NK-92 treated with Interleukin-12 subunit alpha and Interleukin-12 subunit beta, amount 100 ng/mL, for 24 hours (cell line): ENCODE data around the gene NSMCE4A.
"Not testable (repeated sequence)": the region's sequence is repeated elsewhere in the genome, so short reads cannot be mapped to it uniquely, and the experiment has no call there.

ENCODE experiments used
- DNase-seq: peaks from one replicate; lab custom pipeline; 2025; lab: John Stamatoyannopoulos, UW

Gene NSMCE4A, protein sequence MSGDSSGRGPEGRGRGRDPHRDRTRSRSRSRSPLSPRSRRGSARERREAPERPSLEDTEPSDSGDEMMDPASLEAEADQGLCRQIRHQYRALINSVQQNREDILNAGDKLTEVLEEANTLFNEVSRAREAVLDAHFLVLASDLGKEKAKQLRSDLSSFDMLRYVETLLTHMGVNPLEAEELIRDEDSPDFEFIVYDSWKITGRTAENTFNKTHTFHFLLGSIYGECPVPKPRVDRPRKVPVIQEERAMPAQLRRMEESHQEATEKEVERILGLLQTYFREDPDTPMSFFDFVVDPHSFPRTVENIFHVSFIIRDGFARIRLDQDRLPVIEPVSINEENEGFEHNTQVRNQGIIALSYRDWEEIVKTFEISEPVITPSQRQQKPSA

DNA sequence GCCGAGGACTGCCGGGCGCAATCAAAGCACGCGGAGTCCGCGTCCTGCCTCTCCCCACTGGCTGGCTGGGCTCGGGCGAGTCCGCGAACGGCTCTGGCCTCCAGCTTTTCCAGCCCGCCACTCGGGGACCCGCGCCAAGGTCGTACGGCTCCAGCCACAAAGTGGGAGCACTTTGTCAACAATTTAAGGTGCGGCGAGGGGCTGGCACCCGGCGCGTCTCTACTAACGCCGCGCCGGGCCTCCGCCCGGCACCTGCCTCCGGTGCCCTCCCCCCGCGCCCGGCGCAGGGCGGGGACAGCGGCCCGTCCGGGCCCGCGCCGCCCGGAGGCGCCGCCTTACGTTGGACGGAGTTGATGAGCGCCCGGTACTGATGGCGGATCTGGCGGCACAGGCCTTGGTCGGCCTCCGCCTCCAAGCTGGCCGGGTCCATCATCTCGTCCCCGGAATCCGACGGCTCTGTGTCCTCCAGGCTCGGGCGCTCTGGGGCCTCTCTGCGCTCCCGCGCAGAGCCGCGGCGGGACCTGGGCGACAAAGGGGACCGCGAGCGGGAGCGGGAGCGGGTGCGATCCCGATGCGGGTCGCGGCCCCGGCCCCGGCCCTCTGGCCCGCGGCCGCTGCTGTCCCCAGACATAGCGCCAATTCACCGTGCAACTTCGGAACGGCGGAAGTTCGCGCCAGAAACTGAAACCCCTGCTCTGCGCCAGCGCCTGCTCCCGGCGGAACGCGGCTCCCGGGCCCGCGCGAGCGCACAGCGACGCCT, at the start of gene NSMCE4A:
TSS of gene NSMCE4A (minus strand) at position 683 of the 760 bp plus-strand sequence. CDS start at position 631, 52 bp downstream.
- DNase-seq = peak; percentile 46

DNA sequence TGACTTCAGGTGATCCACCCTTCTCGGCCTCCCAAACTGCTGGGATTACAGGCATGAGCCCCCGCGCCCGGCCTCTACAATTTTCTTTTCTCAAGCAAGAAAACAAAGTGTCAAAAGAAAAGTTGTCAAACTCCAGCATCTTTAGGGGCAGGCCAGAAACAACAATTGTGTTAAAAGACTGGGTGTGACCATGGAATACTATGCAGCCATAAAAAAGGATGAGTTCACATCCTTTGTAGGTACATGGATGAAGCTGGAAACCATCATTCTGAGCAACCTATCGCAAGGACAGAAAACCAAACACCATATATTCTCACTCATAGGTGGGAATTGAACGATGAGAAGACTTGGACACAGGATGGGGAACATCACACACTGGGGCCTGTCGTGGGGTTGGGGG, 48.2 kb upstream of the NSMCE4A start:
- DNase-seq = not testable (repeated sequence)

DNA sequence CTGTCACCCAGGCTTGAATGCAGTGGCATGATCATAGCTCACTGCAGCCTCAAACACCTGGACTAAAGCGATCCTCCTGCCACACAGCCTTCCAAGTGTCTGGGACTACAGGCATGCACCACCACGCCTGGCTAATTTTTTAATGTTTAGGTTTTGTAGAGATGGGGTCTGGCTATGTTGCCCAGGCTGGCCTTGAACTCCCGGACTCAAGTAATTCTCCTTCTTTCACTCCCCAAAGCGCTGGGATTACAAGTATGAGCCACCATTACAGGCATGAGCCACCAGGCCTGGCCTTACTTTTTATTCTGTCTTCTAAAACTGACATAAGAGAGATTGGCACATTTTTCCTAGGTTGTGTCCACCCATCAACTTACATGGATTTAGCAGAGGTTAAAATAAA, 47.3 kb upstream of the NSMCE4A start:
- DNase-seq = no peak

DNA sequence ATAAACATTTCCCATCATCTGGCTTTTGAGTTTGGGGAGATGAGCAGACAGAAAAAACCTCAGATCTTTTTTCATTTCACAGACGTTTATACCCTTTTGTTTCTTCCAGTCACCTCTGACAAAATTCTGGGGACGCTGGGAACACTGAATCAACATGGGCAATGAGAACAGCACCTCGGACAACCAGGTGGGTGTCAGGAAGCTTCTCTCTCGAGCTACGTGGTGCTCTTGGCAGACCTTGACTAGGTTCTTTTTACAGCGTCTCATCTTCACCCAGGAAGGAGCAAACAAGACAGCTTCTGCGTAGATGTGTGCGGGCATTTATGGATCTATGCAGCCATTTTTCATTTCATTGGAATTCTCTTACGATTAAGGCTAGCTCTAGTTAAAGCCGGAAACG, 46.8 kb upstream of the NSMCE4A start:
- DNase-seq = no peak

DNA sequence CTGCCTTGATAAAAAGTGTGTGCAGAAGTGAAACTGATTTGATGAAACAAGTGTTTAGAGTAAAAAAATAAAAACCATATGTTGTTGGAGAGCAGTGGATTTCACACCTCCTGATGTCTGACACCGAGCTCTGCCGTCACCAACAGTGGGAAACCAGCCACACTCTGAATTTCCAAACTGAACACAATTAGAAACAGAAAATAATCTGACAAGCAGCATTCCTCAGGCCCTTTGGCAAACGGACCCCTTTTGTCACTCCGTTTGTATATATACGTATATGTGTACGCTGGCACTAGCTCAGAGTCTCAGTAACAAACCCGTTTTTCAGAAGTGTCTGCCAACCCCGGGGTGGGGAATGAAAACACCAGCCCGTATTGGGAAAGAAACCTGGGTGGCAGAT, 46.4 kb upstream of the NSMCE4A start:
- no peak for DNase-seq

DNA sequence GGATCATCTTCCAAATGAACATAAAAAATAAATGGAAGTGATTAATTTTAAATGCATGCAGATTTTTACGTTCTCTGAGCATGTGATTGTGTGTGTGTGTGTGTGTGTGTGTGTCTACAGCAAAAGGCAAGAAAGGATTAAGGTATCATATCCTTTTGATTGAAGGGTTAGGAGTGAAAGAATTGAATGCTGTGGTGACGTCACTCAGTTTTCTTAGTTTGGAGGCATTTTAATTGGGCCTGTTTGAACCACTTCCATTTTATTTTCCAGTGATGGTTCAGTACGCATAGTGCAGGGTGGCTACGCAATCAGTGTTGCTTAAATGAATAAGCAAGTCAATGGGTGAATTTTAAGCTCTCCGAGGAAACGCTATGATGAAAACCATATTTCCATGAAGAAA, 45.2 kb upstream of the NSMCE4A start:
- no peak for DNase-seq

DNA sequence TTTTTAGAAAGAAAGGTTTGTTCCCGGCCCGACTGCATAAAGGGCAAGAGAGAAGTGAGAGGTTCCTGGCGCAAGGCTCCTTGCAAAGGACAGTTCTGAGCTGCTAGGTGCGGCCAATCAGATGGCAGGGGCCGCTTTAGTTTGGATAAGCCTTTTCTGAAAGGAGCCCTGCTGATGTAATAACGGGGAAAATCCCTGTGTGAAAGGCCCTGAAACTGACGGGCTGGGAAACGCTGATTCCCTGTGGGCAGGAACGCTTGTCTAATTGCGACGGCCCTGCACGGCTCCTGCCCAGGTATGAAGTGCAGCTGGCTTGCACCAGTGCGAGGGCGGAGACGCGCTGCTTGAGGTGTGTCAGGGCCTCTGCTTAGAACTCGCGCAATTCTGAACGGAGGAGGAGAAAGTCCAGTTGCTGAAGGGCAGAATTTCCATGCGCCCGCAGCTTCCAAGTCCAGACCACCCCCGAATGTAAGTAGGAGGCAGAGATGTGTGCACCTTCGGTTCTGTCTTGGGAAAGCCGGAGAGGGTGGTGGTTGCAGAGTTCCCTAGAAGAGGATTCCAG, 44.5 kb upstream of the NSMCE4A start:
- no peak for DNase-seq

DNA sequence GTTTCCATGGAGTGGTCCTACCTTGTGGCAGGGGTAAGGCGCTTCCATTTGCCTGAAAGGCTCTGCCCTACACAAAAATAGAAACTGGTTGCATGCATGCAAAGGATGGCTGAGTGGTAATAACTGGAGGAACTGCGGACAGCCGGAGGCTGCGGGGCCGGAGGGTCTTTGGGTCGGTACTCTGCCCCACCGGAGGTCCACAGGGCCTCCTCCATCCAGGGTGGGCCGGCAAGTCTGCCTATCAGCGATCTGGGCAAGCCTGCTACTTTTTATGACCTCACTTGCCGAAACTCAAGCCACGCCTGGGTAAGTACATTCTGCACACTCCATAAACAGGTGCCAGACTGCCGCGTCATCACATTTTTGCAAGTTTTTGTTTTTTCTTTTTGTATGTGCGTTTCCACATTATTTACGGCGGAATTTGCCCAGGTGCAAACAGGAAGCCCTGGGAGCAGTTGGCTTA, 44.0 kb upstream of the NSMCE4A start:
- DNase-seq = no peak

DNA sequence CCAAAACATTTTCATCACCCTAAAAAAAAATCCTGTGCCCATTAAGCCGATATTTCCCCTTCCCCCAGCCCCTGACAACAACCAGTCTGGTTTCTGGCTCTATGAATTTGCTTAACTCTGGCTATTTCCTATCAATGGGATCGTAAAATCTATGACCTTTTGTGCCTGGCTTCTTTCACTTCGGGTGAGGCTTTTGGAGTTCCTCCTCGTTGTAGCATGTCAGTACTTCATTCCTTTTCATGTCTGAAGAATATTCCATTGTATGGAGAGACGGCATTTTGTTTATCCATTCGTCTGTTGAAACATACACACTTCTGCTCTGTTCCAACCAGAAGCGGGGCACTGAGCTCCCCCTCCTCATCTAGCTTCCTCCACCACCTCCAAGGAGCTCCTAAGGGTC, 43.5 kb upstream of the NSMCE4A start:
- no peak for DNase-seq

DNA sequence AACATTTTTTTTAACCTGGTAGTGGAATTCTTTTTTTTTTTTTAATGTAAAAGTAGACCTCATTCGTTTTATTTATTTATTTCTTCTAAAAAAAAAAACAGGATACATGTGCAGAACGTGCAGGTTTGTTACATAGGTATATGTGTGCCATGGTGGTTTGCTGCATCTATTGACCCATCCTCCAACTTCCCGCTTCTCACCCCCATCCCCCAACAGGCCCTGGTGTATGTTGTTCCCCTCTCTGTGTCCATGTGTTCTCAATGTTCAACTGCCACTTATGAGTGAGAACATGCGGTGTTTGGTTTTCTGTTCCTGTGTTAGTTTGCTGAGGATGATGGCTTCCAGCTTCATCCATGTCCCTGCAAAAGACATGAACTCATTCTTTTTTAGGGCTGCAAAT, 42.9 kb upstream of the NSMCE4A start:
- not testable (repeated sequence) for DNase-seq

DNA sequence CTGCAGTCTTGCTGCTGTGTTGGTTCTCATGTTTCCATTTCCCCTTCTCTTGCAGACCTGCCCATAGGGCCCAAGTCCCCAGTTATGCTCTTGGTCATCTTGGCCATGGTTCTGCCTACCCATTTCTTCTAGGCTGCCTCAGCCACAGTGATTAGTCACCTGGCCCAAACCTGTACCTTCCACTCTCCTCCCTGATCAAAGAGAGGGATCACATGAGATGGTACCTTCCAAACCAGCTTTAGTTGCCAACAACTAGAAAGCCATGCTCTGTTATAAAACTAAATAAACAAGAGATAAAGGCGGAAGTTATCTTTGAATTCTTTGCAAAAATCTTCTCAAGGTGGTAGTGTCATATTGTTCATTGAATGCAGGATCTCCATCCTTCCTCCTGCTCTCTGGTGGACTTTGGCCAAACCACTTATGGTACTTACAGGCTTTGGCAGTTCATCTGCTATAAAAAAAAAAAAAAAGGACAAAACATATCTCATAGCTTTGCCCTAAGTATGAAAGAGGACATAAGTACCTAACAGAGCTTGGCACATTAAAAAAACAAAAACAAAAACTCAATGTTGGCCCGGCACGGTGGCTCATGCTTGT, 39.7 kb upstream of the NSMCE4A start:
- DNase-seq = no peak

DNA sequence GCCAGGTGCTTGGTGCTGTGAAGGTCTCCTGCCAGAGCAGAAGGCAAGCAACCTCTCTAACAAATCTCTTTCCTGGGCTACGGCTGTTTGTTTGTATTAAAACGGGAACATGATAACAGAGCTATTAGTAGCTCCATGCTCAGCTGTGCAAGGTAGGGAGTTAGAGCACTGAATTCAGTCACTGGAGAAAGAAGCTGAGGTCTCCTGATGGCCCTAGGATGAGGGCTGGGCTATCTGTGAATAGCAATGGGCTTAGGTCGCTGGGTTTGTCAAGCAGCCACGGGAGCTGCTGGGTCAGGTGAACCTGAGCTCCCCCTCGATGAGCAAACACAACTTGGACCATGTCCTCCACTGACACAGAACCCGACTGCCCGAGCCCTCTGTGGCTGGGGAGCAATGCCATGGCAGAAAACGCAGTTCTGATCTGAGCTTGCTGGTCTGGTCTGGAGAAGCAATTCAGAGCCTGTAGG, 38.3 kb upstream of the NSMCE4A start:
- DNase-seq = no peak

DNA sequence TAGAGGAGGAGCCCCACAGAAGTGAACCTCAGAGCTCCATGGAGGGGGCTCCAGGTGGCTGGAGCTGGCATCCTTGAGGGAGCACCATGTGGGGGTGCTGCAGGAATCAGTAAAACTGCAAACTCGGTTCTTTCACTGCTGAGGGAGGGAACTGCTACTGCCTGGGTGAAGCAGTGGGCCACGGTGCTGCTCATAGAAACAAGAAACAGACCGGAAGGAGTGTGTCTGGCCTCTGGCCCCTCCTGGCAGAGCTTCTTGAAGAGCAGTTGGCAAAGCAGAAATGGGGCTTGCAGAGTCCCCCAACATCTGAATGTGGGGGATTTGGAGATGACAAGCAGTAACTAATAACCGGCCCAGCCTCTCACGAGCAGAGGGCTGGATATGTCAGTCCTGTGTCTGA, 37.7 kb upstream of the NSMCE4A start:
- DNase-seq = no peak

DNA sequence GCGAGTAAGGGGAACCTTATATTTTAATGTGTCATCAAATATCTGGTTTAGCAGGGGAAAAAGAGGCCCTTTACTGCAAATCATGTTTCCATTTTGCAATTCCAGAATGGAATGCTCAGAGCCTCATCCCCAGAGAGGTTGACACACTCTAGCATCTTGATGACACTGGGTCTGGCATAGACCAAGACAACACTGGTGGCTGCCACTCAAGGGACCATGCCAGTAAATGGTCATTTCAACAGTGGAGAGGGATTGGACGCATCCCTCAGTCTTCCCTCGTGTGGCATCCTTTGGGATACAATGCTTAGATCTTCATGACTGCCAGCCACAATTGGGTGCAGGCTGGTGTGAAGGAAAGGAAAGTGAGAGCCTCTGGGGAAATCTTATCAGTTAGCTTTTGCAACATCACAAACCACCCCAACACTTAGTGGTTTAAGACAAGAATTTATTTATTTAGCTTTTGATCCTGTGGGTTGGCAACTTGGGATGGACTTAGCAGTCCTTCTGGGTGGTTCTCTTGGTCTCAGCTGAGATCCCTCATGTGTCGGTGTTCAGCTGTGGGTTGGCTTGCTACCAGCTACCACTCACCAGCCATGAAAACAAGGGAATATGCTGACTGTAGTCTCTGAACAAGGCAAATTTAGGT, 35.5 kb upstream of the NSMCE4A start:
- no peak for DNase-seq

DNA sequence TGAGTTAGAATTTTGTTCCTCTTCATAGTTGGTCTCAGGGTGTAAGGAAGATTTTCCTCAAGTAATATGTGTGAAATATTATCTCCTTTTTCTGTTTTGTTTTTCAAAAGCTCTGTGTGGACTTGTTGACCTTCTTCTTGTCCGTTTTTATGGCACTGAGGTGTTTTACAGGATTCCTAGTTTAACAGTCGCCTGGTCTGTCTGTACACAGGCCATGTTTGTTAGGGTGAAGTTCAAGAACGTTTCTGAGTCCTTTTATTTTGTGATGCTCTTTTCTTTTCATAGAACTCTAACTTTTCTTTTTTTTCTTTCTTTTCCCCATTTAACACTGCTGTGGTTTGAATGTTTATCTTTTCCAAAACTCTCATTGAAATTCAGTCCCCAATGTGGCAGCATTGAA, 32.4 kb upstream of the NSMCE4A start:
- no peak for DNase-seq

DNA sequence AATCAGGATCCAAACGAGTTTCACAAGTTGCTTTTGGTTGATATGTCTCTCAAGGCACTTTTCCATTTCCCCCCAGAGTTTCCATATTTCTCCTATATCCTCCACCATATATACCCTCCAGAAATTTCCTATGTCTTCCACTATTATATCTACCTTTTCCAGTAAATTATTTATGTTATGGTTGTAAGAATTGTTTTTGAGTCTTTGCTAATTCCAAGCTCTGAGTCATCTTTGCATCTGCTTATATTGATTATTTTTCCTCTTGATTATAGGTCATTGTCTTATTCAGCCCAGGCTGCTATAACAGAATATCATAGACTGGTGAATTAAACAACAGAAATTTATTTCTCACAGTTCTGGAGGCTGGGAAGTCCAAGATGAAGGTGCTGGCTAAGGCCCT, 26.7 kb upstream of the NSMCE4A start:
- no peak for DNase-seq

DNA sequence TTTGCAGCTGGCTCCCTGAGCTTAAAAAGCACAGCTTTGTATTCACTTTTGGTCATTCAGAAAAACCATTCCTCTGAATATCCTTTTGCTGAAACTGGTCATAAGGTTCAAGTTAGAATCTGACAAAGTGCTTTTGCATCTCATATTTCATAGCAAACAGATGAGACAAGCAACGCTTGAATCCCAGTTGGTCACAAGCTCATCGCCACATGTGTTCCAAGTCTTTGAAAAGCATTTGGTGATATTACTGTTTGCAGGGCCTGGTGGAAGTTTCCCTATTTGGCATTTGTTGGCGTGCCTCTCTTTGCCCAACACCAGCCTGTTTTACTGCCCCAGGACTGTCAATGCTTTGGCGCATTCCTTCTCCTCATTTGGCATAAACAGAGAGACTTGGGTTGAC, 24.3 kb upstream of the NSMCE4A start:
- DNase-seq = no peak

DNA sequence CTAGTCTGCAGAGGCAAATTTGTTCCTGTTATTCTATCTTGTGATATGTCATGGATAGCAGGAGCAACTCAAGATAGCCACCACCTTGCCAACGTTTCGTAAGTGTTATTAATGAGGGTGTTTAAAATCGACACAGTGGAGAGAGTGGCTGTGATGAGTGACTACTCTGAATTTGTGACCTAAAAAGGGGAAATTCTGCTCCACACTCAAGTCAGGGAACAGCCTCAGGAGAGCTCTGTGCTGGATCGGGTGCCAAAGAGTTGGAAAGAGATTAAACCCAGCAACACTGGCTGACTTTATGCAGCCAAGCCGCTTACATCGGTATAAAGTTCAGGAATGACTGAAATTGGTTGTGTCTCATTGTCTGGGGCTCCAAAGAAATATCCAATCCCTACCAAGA, 23.4 kb upstream of the NSMCE4A start:
- DNase-seq = no peak

DNA sequence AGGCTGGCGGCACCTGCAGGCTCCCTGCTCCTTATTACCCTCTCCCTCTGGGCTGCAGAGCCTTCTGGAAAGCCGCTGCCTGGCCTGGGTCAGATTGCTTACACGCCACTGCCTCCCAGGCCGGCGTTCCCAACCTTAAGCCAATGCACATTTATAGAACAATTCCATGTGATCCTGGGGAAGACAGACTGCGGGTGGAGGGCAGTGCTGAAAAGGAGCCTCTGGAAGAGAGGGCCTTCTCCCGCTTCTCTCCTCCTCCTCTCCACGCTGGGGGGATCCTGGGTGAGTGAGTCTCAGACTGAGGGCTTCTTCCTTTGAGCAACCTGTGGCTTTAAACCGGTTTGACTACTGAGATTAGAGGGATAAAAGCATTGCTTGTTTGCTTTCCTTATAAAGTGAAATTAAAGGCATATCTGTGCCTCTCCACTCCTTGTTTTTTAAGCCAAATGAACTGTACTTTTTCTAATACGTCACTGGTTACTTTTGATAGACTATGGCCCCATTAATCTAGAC, 19.5 kb upstream of the NSMCE4A start:
- no peak for DNase-seq

DNA sequence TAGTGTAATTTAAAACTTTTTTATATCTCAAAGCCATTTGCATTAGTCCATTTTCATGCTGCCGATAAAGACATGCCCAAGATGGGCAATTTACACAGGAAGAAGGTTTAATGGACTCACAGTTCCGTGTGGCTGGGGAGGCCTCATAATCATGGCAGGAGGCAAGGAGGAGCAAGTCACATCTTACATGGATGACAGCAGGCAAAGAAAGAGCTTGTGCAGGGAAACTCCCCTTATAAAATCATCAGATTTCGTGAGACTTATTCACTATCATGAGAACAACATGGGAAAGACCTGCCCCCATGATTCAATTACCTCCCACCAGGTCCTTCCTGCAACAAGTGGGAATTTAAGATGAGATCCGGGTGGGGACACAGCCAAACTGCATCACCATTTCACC, 16.7 kb upstream of the NSMCE4A start:
- not testable (repeated sequence) for DNase-seq

DNA sequence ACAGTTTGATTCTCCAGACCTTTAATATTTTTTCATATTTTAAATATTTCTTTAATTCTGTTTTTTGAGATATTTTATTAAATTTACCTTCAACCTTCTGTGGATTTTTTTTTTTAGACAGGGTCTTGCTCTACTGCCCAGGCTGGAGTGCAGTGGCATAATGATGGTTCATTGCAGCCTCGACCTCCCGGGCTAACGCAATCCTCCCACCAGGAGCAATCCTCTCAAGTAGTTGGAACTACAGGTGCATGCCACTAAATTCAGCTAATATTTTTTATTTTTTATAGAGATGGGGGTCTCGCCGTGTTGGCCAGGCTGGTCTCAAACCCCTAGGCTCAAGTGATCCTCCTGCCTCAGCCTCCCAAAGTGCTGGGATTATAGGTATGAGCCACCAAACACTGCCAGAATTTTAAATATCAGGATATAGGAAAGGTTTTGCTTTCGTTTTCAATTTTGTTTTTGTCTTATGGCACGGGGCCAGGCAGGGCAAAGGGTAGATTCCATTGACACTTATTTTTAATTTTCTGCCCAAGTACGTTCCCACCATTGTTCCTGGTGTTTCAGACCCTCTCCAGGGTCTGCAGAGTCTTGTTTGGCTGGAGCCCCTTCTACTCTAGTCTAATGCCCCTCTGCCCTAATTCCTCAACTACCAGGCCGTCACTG, 15.1 kb upstream of the NSMCE4A start:
- no peak for DNase-seq
